ENCODE data around the gene NBEAL1.
"Not testable (repeated sequence)": the region's sequence is repeated elsewhere in the genome, so short reads cannot be mapped to it uniquely, and the experiment has no call there.

Gene NBEAL1

DNA sequence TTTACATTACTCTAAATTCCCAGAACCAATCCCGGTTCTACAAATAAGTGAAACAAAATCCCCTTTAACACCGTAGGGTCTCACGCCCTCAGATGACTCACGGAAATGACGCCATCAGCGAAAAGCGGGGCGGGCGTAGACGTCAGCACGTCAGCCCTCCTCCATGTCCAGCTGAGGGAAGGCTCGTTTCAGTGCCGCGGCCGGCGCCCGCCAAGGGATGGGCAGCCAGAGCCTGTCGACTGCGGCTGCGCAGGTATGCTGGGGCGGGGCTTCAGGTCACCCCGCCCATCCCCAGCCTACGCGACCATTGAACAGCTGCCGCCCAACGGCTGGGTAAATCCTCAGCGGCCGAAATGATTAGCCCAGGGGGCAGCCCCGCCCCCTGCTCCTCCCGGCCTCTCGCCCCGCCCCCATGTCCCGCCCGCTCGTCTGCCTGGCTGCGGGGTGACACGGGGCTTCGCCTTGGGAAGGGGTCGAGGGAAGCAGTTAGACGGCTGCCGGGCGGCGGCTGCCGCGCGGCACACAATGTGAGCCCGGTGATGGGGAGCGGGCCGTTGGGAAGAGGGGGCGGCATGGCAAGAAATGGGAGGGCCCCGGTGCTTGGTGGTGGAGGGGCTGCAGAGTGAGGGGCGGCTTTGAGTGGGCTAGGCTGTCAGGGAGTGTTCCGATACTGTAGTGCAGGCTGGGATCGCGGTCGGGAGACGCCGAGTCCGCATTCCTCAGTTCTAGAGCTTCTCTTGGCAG is at the start of gene NBEAL1:
Gene NBEAL1, plus strand, starts transcription at position 420 of the 744 bp plus-strand sequence. CDS start 1,510 bp downstream, outside the sequence.
- DNase-seq = peak; percentile 93

DNA sequence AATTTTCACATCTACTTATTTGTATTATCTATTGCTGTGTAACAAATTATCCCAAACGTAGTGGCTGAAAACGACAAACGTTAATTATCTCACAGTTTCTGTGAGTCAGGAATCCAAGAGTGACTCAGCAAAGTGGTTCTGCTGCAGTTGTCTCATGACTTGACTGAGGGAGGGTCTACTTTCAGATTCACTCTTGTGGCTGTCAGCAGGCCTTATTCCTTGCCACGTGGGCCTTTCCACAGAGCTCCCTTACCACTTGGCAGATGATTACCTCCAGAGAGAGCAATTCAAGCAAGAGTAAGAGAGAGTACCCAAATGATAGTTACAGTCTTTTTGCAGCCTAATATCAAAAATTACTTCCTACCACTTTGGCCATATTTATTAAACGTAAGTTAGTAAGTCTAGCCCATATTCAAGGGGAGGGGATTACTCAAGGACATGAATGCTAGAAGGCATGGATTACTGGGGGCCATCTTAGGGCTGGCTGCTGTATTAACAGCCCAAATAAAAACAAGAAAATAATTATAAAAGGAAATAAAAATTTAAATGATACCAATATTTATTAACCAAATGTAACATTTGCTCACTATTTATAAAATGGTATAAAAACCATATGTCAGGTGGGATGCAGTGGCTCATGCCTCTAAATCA is 48.7 kb upstream of the NBEAL1 start:
- no peak for DNase-seq

DNA sequence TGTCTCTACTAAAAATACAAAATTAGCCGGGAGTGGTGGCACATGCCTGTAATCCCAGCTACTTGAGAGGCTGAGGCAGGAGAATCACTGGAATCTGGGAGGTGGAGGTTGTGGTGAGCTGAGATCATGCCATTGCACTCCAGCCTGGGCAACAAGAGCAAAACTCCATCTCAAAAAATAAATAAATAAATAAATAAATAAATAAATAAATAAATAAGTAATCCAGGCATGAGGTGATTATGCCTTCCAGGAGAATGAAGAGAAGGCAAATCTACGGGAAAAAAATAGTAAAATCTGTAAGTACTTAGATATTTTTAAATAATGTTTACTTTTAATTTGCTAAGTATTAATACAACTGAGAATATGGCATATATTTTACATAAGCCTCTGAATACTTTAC is 45.3 kb upstream of the NBEAL1 start:
- not testable (repeated sequence) for DNase-seq

DNA sequence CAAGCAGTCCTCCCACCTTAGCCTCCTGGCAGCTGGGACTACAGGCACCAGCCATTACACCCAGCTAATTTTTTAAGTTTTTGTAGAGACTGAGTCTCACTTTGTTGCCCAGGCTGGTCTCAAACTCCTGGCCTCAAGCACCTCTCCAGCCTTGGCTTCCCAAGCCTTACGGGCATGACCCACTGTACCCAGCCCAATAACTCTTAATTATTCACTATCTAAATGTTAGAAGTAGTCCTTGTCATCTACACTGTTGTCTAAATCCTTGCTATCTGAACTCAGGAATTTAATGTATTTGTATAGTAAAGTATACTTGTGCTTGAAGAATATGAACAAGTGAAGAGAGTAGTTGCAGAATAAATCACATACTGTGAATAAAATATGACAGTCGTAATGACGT is 37.9 kb upstream of the NBEAL1 start:
- DNase-seq = no peak

DNA sequence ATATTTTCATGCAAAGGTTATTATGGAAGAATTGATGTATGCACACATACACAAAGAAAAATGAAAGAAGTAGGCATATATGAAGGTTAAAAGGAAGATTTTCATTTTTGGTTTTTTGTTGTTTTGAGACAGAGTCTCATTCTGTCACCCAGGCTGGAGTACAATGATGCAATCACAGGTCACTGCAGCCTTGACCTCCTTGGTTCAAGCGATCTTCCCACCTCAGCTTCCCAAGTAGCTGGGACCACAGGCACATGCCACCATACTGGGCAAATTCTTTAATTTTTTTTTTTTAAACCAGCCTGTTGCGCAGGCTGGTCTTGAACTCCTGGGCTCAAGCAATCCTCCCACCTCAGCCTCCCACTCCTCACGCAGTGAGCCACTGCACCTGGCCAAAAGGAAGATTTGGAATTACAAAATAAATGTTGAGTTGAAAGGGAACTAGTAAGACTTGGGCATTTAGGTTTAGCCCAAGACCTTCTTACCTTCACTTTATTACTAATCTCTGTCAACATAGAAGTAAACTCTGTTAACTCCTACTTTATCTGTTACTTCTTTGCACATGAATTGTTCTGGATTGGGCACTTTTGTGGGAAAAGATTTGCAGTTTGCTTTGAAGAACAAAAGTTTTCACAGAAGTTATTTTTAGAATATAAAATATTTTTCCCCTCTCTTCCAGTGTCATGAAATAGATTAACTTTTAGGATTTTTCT is 31.7 kb upstream of the NBEAL1 start:
- no peak for DNase-seq

DNA sequence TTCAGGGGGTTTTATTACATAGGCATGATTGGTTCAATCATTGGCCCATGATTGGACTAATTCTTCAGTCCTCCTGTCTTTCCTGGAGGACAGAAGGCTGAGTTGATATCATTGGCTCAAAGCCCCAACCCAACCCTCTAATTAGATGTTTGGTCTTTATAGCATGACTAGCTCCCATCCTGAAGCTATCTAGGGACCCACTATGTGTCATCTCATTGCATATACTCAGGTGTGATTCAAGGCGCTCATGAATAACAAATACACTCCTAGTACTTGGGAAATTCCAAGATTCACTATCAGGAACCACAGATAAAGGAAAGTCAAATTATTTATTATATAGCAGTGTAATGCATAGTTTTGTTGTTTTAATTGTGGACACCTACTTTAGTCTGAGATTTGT is 24.9 kb upstream of the NBEAL1 start:
- DNase-seq = no peak

DNA sequence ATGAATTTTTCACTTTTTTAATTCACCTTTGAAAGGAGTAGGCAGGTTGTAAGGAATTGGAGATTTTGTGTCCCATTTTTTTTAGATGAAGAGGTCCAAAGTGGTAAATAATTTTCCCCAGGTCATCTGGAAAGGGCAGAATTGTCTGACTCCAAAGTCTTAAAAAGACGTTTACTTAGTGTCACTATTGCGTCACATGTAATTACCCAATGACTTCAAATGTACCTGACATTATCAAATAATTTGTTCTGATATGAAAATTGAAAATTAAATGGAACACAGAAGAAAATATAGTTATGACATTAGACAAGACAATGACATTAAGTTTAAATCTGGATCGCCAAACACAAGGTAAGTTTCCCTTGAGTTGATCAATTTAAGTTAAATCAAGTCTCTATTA is 24.2 kb upstream of the NBEAL1 start:
- no peak for DNase-seq

DNA sequence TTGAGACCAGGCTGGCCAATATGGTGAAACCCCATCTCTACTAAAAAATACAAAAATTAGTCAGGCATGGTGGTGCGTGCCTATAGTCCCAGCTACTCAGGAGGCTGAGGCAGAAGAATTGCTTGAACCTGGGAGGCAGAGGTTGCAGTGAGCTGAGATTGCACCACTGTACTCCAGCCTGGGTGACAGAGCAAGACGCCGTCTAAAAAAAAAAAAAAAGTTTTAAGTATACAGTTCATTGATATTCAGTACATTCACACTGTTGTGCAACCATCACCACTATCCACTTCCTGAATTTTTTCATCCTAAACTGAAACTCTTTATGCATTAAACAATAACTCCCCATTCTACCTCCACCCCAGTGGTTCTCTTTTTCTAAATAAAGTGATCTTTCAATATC is 17.6 kb upstream of the NBEAL1 start:
- DNase-seq = not testable (repeated sequence)

DNA sequence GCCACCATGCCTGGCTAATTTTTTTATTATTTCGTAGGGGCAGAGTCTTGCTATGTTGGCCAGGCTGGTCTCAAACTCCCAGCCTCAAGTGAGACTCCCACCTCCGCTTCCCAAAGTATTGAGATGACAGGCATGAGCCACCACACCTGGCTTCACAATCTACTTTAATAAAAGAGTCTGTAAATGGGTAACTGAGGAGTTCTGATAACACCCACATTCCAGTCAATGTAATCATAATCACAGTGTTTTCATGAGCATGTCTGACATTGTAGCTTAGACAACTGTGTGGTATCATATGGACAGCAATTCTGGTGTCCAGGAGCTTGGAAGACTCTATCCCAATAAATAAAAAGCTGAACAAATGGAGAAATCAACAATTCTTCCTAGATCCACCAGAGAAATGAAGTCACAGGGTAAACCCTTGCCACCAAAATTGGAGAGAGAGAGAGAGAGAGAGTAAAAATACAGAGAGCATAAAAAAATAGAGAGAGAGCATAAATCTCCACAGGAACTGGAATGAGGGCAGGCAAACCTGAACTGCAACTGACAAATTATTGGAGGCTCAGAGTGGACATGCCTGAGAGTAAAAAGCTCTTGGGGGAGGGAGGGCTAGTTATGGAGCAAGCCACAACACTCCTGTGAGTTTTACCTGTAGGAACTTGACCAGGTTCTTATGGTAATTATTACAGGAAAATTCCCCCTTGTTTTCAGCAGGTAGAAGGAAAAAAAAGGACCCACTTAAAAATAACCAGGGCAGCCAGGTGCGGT is 12.4 kb upstream of the NBEAL1 start:
- no peak for DNase-seq

DNA sequence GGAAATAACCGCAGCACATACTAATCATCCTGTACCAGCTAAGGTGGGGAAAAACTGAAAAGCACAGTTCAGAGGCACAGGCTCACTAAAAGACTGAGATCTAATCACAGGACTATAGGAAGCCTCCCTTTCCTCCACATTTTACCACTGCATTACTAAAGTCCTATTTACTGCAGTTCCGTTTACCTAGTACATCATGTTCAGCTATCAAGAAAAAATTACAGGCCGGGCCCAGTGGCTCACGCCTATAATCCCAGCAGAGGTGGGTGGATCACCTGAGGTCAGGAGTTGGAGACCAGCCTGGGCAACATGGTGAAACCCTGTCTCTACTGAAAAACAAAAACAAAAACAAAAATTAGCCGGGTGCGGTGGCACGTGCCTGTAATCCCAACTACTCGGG is 11.0 kb upstream of the NBEAL1 start:
- no peak for DNase-seq

DNA sequence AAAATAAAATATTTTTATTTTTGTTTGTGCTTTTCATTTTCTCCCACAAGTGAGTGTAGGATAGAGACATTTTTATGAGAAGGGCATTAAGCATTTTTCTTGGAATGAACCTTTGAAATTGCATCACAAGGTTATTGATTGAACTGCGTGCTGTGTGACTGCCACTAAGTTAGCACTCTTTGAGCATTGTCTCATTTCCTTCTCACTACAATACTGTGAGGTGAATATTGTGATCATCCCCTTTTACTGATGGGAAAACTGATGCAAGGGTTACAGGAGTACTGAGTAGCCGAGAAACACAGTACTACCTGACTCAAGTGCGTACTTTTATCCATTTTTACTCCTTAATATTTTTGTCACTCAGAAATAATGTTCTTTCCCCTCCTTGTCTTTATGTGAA is 2.0 kb downstream of the NBEAL1 start:
- DNase-seq = no peak

DNA sequence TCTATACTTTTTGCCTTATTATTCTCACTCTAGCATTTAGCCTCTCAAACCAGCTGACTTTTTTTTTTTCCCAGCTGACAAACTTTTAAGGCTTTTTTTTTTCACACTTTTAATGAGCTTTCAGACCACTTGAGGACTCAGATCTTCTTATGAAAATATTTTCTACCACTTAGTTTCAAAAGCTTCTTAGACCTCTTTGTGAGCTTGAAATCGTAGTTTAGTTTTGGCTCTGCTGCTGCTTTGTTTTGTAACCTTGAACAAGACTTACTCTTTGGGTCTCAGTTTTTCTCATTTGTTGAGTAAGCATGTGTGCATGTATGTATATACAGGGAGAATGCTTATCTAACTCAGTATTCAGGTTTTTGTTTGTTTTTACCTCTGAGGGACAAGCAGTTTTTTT is 3.5 kb downstream of the NBEAL1 start:
- DNase-seq = no peak

DNA sequence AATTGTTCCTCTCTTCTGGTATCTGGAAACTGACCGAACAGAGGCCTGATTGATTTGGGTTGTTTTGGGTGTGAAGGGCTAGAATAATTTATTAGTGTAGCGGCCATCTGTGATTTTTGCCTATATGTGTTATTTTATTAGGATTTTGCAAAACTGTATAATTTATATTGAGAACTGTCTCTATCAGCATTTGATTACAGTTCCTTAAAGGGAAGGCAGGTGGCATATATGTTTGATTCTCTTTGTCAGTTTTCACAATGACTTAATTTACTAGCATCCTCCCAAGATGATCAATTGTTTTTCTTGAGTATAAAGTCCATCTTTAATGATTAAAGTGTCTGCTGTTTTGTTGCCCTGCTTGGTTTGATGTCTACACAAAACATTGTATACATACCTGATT is 4.5 kb downstream of the NBEAL1 start:
- no peak for DNase-seq

DNA sequence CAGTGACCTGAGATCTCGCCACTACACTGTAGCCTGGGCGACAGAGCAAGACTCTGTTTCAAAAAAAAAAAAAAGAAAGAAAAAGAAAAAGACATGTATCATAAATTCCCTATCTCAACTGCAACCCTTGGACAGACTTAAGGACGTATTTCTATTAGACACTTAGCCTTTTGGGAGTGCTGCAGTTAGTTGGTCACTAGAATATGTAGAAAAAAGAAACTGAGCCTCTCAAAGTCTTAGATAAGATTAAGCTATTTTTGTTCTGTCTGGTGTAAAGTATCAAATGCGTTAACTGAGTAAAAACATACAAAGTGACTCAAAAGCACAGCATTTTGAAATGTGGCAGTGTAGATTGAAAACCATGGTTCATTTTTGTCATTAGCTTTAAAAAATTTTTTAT is 7.3 kb downstream of the NBEAL1 start:
- DNase-seq = no peak

DNA sequence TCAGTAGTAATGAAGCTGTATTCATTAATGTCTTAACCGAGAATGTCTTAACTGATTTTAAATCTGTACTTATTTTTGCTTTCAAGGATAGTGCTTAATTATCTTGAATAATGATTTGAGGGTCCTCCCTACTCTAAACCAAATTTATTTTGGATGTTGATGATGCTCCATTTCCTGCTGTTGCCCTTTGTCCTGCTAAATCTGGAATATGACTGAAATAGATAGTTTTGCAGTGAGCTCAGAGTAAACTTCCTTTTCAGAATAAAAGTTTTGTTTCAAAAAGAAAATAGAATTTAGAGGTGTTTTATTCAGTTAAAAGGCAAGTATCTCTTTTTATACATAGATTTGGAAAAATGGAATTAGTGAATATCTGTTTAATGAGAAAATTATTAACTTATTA is 8.1 kb downstream of the NBEAL1 start:
- no peak for DNase-seq

DNA sequence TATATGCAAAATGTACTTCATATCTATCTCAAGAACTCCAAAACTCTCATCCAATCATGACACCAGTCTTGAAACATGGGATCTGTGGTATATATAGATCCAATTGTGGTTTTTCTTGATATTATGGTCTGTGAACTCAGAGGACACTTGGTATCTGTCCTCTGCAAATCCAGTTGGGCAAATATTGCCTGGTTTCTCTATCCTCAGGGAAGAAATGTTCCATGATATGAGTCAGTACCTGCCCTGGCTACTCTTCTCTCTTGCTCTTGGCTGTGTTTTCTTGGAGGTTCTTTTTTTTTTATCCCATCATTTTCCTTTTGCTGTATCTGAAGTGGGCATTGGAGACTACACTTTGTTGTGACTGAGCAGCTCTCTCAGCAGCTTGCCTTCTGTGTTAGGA is 10.9 kb downstream of the NBEAL1 start:
- DNase-seq = no peak

DNA sequence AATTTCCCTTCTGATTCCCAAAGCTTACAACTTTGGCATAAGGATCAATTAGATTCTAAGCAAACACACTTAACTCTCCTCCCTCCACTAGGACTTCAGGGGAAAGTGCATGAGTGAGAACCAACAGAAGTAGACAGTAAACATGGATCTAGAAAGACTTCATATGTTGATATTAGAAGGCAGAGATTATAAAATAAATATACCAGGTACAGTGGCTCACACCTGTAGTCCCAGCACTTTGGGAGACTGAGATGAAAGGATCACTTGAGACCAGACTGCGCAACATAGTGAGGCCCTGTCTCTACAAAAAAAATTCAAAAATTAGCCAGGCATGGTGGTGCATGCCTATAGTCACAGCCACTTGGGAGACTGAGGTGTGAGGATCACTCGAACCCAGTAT is 15.9 kb downstream of the NBEAL1 start:
- DNase-seq = no peak

DNA sequence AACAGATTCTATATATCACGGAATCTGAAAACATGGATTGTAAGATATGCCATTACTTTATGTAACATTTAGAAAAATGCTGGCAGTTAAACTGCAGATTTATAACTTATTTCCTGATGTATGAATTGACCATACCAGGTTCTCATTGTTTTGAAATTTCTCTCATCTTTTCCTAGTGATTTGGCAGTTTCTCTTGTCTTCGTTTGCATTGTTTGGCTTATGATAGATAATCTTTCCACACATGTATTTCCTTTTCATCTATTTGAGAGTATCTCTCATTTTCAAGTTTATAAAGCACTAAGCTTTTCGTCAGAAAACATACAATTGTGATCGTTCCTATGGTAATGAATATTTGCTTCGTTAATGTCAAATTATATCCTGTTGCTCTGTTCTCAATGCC is 16.3 kb downstream of the NBEAL1 start:
- no peak for DNase-seq

DNA sequence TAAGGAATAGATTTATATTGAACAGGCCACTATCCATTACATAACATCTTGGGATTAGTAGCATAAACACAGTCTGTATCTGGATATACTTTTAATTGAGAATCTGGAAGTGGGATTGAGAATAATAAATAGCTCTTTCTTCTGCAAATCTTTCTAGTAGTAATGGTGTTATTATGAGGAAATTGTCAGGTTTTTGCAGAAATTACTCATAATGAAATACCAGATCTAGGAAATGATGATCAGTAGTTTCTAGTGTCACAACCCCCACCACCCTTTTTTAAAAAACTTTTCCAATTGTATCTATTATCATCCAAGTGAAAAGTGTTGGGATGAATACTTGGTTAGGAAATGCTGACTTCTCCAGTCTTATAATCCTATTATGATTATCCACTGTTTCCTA is 18.7 kb downstream of the NBEAL1 start:
- no peak for DNase-seq

DNA sequence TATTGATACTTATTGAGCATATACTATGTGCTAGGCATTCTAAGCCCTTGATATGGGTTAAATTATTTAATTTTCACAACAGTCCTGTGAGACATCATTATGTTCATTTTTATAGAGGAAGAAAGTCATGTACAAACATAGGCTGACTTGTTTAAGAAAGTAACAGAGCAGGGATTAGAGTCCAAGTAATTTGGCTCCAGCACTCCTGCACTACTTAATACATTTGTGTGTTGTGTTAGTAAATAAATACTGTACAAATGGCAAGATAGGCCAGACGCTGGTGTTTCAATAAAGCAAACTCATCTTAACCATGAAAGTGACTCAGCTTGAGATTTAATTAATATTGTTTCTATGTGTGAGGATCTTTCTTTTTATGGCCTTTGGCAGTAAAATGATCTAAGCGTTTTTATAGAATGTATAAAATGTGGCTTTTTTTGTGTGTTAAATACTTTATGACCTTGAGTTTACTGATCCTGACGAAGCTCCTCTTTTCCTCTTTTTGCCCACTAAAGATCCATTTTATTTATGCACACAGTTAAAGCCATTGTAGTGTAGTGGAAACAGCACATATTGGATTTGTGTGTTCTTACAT is 21.3 kb downstream of the NBEAL1 start:
- no peak for DNase-seq

DNA sequence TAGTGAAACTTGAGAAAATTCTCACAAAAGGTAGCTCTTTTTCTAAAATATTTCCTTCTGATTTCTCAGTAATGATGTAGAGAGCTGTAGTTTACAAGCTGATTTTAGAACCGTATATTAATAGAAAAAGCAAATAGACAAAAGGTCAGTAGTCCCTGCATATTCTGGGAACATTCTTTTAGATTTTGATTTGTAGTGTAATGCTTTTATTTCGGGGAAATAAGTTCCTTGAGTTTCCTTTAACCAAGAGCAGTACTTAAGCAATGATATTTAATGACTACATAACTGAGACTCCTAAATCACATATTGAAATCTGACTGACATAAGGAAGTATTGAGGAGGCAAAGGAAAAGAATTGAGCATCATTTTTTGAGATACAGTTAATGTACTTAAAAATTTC is 22.4 kb downstream of the NBEAL1 start:
- DNase-seq = no peak

DNA sequence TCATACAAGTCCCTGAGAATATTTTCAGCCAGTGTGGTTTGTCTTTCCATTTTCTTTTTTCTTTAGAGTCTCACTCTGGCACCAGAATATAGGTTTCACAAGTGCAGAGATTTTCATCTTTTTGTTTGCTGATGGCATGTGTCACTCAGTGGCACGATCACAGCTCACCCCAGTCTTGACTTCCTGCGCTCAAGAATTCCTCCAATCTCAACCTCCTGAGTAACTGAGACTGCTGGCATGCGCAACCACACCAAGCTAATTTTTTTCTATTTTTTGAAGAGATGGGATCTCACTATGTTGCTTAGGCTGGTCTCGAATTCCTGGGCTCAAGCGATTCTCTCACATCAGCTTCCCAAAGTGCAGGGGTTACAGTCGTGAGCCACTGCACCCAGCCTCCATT is 23.9 kb downstream of the NBEAL1 start:
- DNase-seq = no peak

DNA sequence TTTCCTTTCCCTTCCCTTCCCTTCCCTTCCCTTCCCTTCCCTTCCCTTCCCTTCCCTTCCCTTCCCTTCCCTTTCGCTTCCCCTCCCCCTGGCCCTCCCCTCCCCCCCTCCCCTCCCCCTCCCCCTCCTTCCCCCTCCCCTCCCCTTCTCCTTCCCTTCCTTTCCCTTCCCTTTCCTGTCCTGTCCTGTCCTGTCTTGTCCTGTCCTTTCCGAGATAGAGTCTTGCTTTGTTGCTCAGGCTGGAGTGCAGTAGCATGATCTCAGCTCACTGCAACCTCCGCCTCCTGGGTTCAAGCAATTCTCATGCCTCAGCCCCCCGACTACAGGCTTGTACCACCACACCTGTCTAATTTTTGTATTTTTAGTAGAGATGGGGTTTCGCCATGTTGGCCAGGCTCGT is 24.5 kb downstream of the NBEAL1 start:
- DNase-seq = not testable (repeated sequence)

Data from stimulated activated CD4-positive, alpha-beta T cell treated with anti-CD3 and anti-CD28 coated beads, Interleukin-12 subunit alpha, Interleukin-12 subunit beta, amount 100 ng/mL, for 4 hours (primary cell).